IPS DF 4.7 (cell line): ENCODE data around the gene DOK5.
"Not testable (repeated sequence)": the region's sequence is repeated elsewhere in the genome, so short reads cannot be mapped to it uniquely, and the experiment has no call there.

ENCODE experiments used
- DNase-seq: peaks from one replicate; pipeline ENCODE4 v3.0.0-alpha.2; 2013; ENCODE audit warnings: low spot score; ENCODE audit errors: extremely low read depth

The DOK5 gene

GRCh38 chr20:54475334-54476168, at the start of gene DOK5:
Gene DOK5, plus strand, starts transcription at chr20:54475593. Its CDS starts 354 bp downstream, at chr20:54475947.
- DNase-seq = no peak

DNA sequence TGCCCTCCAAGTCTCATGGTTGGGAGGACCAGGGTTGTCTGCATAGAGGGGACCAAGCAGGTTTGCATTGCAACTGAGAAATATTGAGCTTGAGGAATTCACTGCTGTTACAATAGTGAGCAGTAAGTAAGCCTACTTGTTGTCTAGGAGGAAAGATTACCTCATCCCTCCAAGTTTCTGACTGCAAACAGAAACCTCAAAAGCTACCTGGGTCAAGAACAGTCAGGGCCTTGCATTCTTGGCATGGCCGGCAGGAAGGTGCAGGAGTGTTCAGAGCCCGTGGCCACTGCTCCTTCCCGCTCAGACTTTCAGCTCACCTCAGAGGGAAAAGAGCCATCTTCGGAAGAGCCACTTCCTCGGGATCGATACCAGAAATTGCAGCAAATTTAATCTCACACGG, 46.0 kb upstream of the DOK5 start:
- no peak for DNase-seq

DNA sequence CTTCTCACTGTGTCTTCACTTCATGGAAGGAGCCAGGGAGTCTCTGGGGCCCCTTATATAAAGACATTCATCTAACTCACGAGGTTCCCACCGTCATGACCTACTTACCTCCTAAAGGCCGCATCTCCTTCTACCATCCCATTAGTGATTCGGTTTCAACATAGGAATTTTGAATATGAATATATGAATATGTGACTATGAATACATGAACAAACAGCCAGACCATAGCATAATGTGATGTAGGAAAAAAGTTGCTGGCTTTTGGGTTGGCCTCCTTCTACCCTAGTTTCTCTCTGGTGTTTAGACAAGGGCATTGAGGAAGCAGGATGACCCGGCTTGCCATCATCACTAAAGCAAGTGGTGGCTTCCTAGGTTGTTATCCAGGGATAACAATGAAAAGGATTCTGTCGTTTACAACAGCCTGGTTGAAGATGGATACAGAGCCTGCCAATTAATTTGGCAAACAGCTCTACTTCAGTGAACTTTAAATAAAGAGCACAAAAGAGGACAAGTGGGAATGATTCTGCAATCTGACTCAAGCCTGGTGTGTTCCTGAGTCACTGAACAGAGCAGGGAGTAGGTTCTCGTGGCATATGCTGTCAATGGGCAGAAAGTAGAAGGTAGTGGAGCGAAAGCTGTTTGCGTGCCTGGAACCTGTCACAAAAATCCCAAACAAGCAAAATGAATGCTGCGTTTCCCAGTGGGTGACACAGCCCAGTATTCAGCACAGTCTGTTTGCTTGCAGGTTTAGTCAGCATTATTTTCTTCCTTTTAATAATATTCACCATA, 44.0 kb upstream of the DOK5 start:
- DNase-seq = no peak

GRCh38 chr20:54432966-54433365, 42.4 kb upstream of the DOK5 start:
- no peak for DNase-seq

GRCh38 chr20:54433636-54434035, 41.8 kb upstream of the DOK5 start:
- no peak for DNase-seq

DNA sequence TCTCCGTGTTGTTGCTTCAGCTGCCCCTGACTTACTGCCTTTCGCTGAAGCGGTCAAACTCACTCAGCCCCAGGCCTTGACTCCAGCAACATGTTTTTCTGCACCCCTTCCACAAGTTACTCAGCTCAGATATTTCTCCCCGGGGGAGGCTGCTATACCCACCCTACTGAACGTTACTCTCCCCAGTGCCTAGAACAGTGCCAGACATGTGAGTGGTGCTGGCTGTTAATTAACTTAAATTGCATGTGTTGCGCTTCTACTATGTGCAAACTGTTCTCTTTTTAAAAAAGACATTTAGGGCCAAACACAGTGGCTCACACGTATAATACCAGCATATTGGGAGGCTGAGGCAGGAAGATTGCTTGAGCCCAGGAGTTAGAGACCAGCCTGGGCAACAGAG, 41.2 kb upstream of the DOK5 start:
- DNase-seq = no peak

GRCh38 chr20:54435015-54435414, 40.4 kb upstream of the DOK5 start:
- DNase-seq = no peak

DNA sequence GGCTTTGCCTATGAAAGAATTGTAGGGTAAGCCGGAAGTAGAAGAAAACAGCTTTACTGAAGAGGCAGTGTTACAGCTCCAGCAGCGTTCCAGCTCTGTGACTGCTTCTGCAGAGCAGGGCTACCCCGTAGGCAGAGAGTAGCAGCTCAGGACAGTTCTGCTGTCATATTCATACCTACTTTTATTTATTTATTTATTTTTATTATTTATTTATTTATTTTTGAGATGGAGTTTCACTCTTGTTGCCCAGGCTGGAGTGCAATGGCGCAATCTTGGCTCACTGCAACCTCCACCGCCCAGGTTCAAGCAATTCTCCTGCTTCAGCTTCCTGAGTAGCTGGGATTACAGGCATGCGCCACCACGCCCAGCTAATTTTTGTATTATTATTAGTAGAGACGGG, 39.0 kb upstream of the DOK5 start:
- not testable (repeated sequence) for DNase-seq

GRCh38 chr20:54438166-54438565, 37.2 kb upstream of the DOK5 start:
- DNase-seq = no peak

DNA sequence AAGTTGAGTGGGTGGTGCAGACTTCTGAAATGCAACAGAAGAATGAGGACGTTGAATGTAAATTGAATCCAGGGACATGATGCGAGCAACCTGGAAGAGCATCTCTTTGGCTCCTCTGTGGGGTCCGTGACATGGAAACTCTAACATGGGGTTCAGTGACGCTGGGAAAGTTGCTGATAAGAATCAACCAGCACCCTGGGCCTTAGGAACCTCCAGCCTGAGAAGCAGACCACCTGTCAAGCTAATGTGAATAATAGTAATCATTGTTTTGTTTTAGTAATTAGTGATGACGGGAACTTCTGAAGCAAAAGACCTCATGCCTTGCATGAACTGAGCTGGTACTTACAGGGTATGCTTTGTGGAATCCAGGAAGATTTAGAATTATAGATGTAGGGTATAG, 25.2 kb upstream of the DOK5 start:
- DNase-seq = no peak

GRCh38 chr20:54451171-54451570, 24.2 kb upstream of the DOK5 start:
- no peak for DNase-seq

- no peak for DNase-seq
Observed at GRCh38 chr20:54452277-54452676, 23.1 kb upstream of the DOK5 start.

- DNase-seq = no peak
Observed at GRCh38 chr20:54454982-54455381, 20.4 kb upstream of the DOK5 start.

- DNase-seq = no peak
Observed at GRCh38 chr20:54456423-54456822, 19.0 kb upstream of the DOK5 start.

DNA sequence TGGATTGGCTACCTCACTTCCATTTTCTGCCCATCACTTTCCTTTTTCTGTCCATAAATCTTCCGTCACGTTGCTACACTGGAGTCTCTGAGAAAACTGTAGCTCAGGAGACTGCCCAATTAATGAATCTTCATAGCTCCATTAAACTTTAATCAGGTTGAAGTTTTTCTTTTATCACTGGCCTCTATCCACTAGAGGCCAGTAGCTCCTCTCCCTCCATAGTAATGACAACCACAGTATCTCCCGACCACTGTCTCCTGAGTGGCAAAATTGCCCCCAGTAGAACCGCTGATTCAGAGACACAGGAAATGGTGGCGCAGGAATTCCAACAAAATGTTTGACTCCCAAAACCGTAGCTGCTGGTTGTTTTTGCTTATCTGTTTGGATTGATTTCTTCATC, 18.4 kb upstream of the DOK5 start:
- DNase-seq = no peak

- no peak for DNase-seq
Observed at GRCh38 chr20:54458219-54458618, 17.2 kb upstream of the DOK5 start.

DNA sequence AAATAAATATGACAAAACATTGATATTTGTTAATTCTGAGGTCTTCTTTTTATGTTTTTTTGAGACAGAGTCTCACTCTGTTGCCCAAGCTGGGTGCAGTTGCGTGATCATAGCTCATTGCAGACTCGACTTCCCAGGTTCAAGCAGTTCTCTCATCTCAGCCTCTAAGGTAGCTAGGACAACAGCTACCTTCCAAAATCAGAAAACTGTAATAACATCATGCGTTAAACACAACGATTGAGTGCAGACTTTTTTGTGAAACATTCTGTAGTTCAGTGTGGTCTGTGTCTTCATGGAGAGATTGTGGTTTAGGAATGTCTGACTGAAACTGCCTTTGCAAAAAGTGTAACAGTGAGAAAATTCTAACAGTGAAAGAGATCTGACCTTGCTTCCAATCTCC, 16.1 kb upstream of the DOK5 start:
- DNase-seq = no peak

GRCh38 chr20:54464003-54464402, 11.4 kb upstream of the DOK5 start:
- DNase-seq = no peak

GRCh38 chr20:54466127-54466526, 9.3 kb upstream of the DOK5 start:
- DNase-seq = no peak

DNA sequence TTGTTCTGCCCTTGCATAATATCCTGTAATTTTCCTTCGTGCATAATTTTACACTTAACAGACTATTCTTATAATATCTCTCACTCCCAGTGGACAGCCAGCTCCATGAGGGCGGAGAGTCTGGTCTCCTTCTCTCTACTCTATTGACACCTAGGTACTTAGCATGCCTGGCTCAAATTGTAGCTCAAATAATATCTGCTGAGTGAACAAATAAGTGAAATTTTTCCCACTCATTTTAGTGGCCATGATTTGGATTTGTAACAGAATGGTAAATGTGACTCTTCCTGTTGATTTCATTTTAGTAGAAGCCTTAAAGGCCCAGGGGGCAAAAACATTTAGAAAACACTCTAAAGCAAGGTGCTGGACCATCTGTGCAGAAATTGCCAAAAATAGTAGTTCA, 7.8 kb upstream of the DOK5 start:
- no peak for DNase-seq

- no peak for DNase-seq
Observed at GRCh38 chr20:54468082-54468481, 7.3 kb upstream of the DOK5 start.

GRCh38 chr20:54469293-54469692, 6.1 kb upstream of the DOK5 start:
- no peak for DNase-seq

DNA sequence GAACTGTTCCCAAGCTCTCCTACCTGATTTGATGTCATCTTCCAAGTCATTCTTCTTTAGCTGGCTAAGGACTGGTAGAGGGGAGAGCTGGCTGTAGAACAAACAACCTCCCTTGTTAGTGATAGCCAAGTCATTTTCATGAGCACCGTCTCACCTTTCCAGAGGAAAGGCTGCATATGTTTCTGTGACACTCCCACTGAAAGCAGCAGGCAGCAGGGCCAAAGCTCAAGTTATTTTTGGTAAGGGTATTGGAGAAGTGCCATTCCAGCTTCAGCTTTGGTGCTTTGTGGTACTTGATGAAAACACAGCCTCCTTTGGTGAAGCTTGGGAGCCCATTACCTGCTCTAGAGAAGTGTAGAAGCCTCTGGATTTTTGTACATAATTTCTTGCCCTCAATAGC, 5.4 kb upstream of the DOK5 start:
- no peak for DNase-seq
